Measurements from ENCODE around the gene FAM177A1.
"Not testable (repeated sequence)": the region's sequence is repeated elsewhere in the genome, so short reads cannot be mapped to it uniquely, and the experiment has no call there.

FAM177A1 gene

GRCh38 chr14:35065731-35066130, 19.7 kb downstream of the FAM177A1 start:
- not testable (repeated sequence) for DNase-seq

DNA sequence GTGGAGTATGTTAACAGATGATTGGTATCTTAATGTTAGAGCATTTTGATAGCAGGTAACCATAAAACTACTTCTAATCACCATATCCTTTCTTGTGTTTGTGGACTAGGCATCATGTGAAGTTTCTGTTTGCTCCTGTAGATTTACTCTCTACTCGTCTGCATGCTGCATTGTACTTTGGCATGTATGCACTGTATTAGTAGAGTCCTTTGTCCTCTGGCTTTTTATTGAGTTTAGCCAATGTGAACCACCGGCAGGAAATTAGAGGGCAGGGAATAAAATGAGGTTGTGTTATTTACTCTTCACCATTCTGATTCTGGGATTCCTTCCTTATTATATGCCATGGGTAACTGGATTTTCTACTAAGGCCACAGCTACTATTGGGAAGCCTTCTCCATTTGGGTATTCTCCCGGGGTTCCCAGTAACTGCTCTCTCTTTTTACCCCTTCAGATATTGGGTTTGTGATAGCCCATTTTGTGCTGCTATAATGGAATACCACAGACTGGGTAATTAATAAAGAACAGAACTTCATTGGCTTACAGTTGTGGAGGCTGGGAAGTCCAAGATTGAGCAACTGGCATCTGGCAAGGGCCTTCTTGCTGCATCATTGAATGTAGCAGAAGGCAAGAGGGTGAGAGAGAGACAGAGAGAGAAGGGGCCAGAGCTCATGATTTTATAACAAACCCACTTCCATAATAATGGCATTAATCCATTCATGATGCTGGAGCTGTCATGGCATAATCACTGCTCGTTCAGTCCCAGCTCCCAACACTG, 22.4 kb downstream of the FAM177A1 start:
- DNase-seq = no peak

GRCh38 chr14:35072226-35072625, 26.2 kb downstream of the FAM177A1 start:
- no peak for DNase-seq

DNA sequence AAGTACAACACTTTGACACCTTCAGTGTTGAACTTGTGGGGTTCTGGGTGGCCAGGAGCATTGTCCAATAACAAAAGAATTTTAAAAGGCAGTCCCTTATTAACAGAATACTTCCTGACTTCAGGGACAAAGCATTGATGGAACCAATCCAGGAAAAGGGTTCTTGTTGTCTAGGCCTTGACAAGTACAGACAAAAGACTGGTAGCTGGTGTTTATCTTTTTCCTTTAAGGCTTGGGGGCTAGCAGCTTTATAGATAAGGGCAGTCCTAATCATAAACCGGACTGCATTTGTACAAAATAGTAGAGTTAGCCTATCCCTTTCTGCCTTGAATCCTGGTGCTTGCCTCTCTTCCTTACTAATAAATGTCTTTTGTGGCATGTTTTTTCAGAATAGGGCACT, 27.4 kb downstream of the FAM177A1 start:
- DNase-seq = no peak

DNA sequence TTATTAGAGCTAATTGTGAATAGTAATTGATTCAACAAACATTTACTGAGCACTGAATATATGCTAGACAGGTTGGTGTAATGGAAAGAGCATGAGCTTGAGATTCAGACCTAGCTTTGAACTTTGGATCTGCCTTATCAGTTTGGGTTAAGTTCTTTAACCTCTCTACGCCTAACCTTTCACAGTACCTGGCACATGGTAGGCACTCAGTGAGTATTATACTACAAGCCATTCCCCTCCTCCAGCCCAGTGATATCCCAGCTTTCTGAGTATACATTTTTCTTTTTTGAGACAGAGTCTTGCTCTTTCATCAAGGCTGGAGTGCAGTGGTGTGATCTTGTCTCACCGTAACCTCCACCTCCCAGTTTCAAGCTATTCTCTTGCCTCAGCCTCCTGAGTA, 32.0 kb downstream of the FAM177A1 start:
- no peak for DNase-seq

DNA sequence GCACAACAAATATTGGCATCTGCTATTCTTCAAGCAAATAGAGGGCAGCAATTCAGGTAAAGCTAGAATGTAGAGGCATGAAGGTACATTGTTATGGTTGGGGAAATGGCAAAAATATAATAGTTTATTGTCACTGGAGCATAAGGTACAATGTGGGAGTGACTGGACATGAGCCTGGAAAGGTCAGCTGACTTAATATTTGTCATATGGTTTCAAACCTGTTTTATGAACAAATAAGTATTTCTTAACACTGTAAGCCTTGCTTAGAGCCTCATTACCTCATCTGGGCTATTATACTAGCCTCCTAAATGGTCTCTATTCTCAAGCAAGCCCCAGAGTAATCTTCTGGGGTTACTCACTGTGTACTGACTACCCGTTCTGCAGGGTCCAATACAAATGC, 33.7 kb downstream of the FAM177A1 start:
- no peak for DNase-seq

DNA sequence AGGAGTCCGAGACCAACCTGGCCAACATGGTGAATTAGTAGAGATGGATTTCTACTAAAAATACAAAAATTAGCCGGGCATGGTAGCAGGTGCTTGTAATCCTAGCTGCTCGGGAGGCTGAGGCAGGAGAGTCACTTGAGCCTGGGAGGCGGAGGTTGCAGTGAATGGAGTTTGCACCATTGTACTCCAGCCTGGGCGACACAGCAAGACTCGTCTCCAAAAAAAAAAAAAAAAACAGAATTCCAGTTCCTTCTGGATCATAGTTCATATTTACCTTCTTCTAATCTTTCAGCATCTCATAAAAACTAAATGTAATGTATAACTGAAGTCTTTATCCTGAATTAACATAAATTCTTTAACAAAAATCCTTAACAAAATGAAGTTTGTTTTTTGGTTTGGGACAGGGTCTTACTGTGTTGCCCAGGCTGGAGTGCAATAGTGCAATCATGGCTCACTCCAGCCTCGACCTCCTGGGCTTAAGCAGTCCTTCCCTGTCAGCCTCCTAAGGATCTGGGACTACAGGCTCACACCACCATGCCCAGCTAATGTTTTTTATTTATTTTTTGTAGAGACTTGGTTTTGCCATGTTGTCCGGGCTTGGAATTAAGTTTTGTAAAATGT, 37.6 kb downstream of the FAM177A1 start:
- no peak for DNase-seq

- DNase-seq = no peak
Measured at GRCh38 chr14:35085441-35085840, 39.4 kb downstream of the FAM177A1 start.

DNA sequence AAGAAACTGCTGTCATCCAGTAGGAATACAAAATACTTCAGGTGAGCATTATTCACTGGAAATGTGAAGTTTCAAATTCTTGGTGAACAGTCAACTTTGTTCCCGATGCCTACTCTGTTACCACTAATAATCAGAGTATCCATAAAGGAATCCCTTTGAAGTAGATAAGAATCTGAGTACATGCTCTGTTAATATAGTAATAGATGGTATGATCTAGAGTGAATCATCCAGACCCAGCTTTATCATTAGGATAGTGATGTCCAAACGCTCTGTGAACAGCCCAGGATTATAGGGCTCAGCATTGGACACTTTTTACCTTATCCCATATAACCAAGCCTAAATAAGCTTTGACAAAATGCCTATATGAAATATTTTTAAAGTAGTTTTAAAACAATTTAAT, 42.4 kb downstream of the FAM177A1 start:
- no peak for DNase-seq

DNA sequence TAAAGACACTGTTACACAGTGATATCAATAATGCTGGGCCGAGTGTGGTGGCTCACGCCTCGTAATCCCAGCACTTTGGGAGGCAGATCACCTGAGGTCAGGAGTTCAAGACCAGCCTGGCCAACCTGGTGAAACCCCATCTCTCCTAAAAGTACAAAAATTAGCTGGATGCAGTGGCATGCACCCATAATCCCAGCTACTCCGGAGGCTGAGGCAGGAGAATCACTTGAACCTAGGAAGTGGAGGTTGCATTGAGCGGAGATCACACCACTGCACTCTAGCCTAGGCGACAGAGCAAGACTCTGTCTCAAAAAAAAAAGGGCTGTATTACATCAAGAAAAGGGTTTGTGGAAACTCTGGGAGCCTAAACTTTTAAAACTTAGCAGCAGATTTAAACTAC, 48.6 kb downstream of the FAM177A1 start:
- not testable (repeated sequence) for DNase-seq

- no peak for DNase-seq
Measured at GRCh38 chr14:35107866-35108265, 61.8 kb downstream of the FAM177A1 start.

GRCh38 chr14:35112641-35113040, 66.6 kb downstream of the FAM177A1 start:
- no peak for DNase-seq

DNA sequence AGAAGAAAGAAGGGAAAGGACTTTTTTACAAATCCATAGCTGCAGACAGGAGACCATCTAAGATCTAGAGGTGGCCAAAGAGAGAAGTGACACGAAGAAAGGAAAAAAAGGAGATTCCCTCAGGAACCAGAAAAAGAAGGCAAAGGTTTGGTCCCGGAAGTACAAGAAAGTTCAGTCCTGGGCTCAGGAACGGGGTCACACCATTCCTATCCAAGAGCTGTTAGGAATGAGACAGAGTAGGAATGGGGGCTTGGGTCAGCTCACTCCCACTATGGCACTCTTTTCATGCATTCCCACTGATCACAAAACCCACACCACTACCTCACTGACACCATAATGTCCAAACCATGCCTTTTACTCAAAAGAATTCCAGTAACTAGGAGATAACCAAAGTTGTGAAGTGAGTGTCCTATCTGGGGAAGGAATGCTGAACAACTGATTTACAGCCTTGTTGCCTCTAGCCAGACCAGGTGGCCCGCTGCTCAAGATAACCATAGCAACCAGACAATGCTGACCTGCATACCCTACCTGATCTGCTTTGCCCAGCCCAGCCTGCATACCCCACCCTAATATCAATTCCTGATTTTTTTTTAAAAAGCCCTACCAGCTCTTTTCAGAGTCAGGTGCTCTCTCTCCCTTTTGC, 67.4 kb downstream of the FAM177A1 start:
- DNase-seq = no peak

GRCh38 chr14:35114036-35114435, 68.0 kb downstream of the FAM177A1 start:
- DNase-seq = no peak

- no peak for DNase-seq
Measured at GRCh38 chr14:35116242-35116641, 70.2 kb downstream of the FAM177A1 start.

DNA sequence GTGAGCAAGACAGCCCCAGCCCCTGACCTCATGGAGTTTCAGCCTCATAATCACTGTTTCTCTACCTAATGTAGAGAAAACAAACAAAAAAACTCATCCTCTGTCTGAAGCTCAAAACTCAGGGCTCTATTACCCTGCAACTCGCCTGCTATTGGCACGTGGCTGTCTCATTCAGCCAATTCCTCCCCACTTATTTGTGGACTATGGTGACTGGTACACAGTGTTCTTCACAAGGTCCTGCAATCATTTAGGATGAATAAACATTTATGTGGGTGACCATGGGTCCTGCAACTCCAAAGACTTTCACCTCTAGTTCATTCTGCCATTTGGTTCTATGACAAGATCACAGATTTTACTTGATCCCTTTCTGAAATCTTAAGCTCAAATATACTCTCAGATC, 71.0 kb downstream of the FAM177A1 start:
- no peak for DNase-seq

GRCh38 chr14:35121026-35121886, 75.2 kb downstream of the FAM177A1 start:
- no peak for DNase-seq

DNA sequence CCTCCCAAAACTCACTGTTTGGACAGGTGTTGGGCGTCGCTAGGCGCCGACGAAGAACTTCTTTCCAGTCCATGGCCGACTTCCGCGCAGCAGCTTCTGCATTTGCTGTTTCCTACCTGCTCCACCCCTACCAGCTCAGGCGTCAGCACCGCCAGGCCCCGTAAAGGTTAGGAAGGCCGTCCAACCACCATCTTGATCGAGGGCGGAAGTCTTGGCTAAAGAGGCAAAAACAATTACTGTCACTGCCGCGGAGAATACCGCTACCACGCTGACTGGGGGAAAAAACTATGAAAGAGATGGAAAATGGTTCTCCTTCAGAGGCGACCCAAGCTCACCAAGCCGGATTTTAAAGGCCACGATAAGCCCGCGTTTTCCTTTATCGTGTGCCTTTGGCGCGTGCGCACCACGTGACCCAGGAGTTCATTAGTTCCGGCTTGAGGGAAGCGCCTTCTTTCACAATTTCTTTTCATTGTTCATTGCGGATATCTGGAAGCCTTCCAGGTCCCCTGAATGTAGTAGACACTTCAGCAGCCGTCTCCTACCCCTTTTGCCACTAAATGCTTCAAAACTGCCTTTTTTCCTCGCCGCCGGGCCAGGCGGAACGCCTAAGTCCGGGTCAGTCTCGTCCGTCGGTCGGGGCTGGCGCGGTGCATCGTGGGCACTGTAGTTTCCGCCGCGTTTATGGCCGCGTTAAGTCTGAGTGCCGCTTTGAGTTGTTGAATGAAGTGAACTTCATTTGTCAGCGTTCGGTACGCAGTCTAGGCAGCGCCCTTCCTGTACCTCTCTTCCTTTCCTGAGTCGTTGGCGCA, 76.0 kb downstream of the FAM177A1 start, which contains the start of the genes PPP2R3C and PRORP:
Gene PPP2R3C (minus strand): TSS at position 104 of the 809 bp plus-strand sequence. CDS start 31 bp downstream, at position 73.
Gene PRORP (plus strand): TSS at position 666 of the 809 bp plus-strand sequence. CDS start 694 bp downstream, outside the sequence.
- DNase-seq = peak; percentile 94

GRCh38 chr14:35122696-35123387, 76.8 kb downstream of the FAM177A1 start:
- no peak for DNase-seq

DNA sequence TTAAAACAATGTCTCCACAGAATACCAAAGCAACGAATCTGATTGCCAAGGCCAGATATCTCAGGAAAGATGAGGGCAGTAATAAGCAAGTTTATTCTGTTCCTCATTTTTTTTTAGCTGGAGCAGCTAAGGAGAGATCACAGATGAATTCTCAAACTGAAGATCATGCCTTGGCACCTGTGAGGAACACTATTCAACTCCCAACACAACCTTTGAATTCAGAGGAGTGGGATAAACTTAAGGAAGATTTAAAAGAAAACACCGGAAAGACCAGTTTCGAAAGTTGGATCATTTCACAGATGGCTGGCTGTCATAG, 77.3 kb downstream of the FAM177A1 start:
- no peak for DNase-seq

GRCh38 chr14:35124127-35124526, 78.1 kb downstream of the FAM177A1 start:
- DNase-seq = no peak
